A673 (cell line): ENCODE data around the gene SYTL3. TPM values are rescaled to one million over a fixed set of nuclear protein-coding genes. Genes with fewer than 3 reads are reported as not detected.

Source experiments
- BruUV-seq: library from RNA; stranded (reverse); fragments of 400-500 nt; replicated peaks from 2 replicates; lab custom pipeline; 2021; lab: Mats Ljungman, UMichigan
- CTCF ChIA-PET: fragments of 300-600 bp; sonication (Branson Sonifier 250); formaldehyde crosslinking; loops from one replicate; lab custom pipeline; 2022; ENCODE audit warnings: antibody characterized with exemption; lab: Charles Lee
- POLR2A ChIA-PET: fragments of 300-600 bp; sonication (Branson Sonifier 250); formaldehyde crosslinking; loops from one replicate; lab custom pipeline; 2022; ENCODE audit warnings: antibody characterized with exemption; ENCODE audit not compliant: low non-redundant PET; lab: Charles Lee
- DNase-seq: peaks from one replicate; pipeline ENCODE4 v3.0.0-alpha.2; 2015; ENCODE audit warnings: low spot score
- H3K27ac ChIP-seq: fragments of 200-600 bp; sonication (generic); 2 replicates; pipeline ENCODE4 v1.5.1; 2016; ENCODE audit warnings: mixed run types, low read depth, mild to moderate bottlenecking, mixed read lengths, antibody characterized with exemption, low read length; ENCODE audit not compliant: poor library complexity, severe bottlenecking
- H3K27me3 ChIP-seq: fragments of 200-600 bp; sonication (generic); replicated peaks from 2 replicates; pipeline ENCODE4 v1.6.1; 2017; ENCODE audit warnings: mixed run types, low read depth, mild to moderate bottlenecking, mixed read lengths, antibody characterized with exemption, low read length; ENCODE audit not compliant: insufficient read depth, poor library complexity
- H3K36me3 ChIP-seq: fragments of 200-600 bp; sonication (generic); 2 replicates; pipeline ENCODE4 v1.6.1; 2016; ENCODE audit warnings: mixed run types, mild to moderate bottlenecking, mixed read lengths, antibody characterized with exemption, low read length; ENCODE audit not compliant: insufficient read depth, poor library complexity, severe bottlenecking
- H3K4me1 ChIP-seq: fragments of 200-600 bp; sonication (generic); 2 replicates; pipeline ENCODE4 v1.6.1; 2017; ENCODE audit warnings: mixed run types, mild to moderate bottlenecking, mixed read lengths, antibody characterized with exemption, low read length; ENCODE audit not compliant: insufficient read depth, poor library complexity, severe bottlenecking
- H3K4me3 ChIP-seq: fragments of 200-600 bp; sonication (generic); 2 replicates; pipeline ENCODE4 v1.5.1; 2016; ENCODE audit warnings: low read depth, mixed run types, mild to moderate bottlenecking, mixed read lengths, low read length; ENCODE audit not compliant: poor library complexity, severe bottlenecking
- H3K9me3 ChIP-seq: fragments of 200-600 bp; sonication (generic); 2 replicates; pipeline ENCODE4 v1.6.1; 2016; ENCODE audit warnings: mixed run types, low read depth, mild to moderate bottlenecking, mixed read lengths, antibody characterized with exemption, low read length; ENCODE audit not compliant: poor library complexity, severe bottlenecking
- CTCF ChIP-seq: fragments of 300-800, 200-600 bp; sonication (generic); conservative IDR thresholded peaks from 2 replicates; pipeline ENCODE4 v1.5.1; 2017; ENCODE audit warnings: low read depth, mild to moderate bottlenecking, antibody characterized with exemption, low read length, moderate library complexity, mixed read lengths
- EZH2 ChIP-seq: fragments of 200-600 bp; sonication (generic); IDR thresholded peaks from 2 replicates; pipeline ENCODE4 v1.6.1; 2017; ENCODE audit warnings: borderline replicate concordance, low read depth, mild to moderate bottlenecking, mixed read lengths, antibody characterized with exemption, low read length; ENCODE audit not compliant: poor library complexity, severe bottlenecking
- intact Hi-C: fragments of 100-400 bp; cut with micrococcal nuclease; formaldehyde crosslinking; loops from one replicate; pipeline ENCODE4 v1.10.0; 2022; ENCODE audit not compliant: unreplicated experiment
- total RNA-seq: library from RNA; stranded (reverse); gene quantifications from 2 replicates; pipeline ENCODE4 v1.2.3, GENCODE V29; 2021

Gene SYTL3
- total RNA-seq, 1 experiment from 2014 or later, result 0.82 TPM

GRCh38 chr6:158717341-158718330 is 67.8 kb downstream of the SYTL3 start:
- Histone ChIP-seq H3K9me3 (no peaks in the 10 kb centered on the region), H3K36me3 (no peaks in the 10 kb centered on the region), H3K4me1 (no peaks in the 10 kb centered on the region), H3K4me3 (no peak overlapping the region), H3K27me3 (no peaks in the 10 kb centered on the region), H3K27ac (no peak overlapping the region)
- no peak for DNase-seq
- intact Hi-C loops, result no loop called here
- CTCF ChIA-PET, result interaction anchor here (0.6 to 1.4 kb wide), 4 partner anchors 26 to 283 kb away, joined by 3 to 6 read pairs (median 4); partner anchors contain the start of gene RSPH3
- POLR2A ChIA-PET, result no interaction called here
- no TSS peak for BruUV-seq
- TF ChIP-seq CTCF (no peak), EZH2 (no peak)

GRCh38 chr6:158718461-158719046 is 68.7 kb downstream of the SYTL3 start:
- DNase-seq, result peak; percentile 46
- H3K4me3 ChIP-seq, result no peak overlapping the region
- no TSS peak for BruUV-seq
- H3K27ac ChIP-seq, result no peak overlapping the region
- H3K9me3 ChIP-seq, result no peaks in the 10 kb centered on the region
- no peaks in the 10 kb centered on the region for H3K4me1 ChIP-seq
- H3K27me3 ChIP-seq, result no peaks in the 10 kb centered on the region
- no peaks in the 10 kb centered on the region for H3K36me3 ChIP-seq
- CTCF ChIA-PET, result interaction anchor here (0.6 to 1.4 kb wide), 7 partner anchors 11 to 289 kb away, joined by 3 to 10 read pairs (median 4); partner anchors contain the start of gene RSPH3
- POLR2A ChIA-PET, result no interaction called here
- TF ChIP-seq EZH2 (no peak), CTCF (peak; percentile 91)
- intact Hi-C loops, result no loop called here

GRCh38 chr6:158722176-158722729 is 72.4 kb downstream of the SYTL3 start:
- POLR2A ChIA-PET, result no interaction called here
- no peaks in the 10 kb centered on the region for H3K27me3 ChIP-seq
- DNase-seq, result no peak
- H3K4me3 ChIP-seq, result no peak overlapping the region
- H3K27ac ChIP-seq, result no peak overlapping the region
- no peaks in the 10 kb centered on the region for H3K36me3 ChIP-seq
- intact Hi-C loops, result no loop called here
- BruUV-seq, result no TSS peak
- TF ChIP-seq CTCF, result no peak
- no peak for TF ChIP-seq EZH2
- CTCF ChIA-PET, result interaction anchor here (0.6 kb wide), 1 partner anchor 11 kb away, joined by 4 read pairs; no protein-coding TSS in a partner anchor
- H3K4me1 ChIP-seq, result no peaks in the 10 kb centered on the region
- H3K9me3 ChIP-seq, result no peaks in the 10 kb centered on the region
